Right forelimb (tissue), 1 donor: ENCODE results near the gene GFRA1.

Experiments
- DNase-seq: peaks from one replicate; pipeline ENCODE4 v3.0.0-alpha.2; 2018

Gene GFRA1

GRCh38 chr10:116024271-116024878 is 248.6 kb downstream of the GFRA1 start:
- no peak for DNase-seq

GRCh38 chr10:116017405-116017804 is 255.6 kb downstream of the GFRA1 start:
- no peak for DNase-seq

- no peak for DNase-seq
These were observed 257.2 kb downstream of the GFRA1 start for GRCh38 chr10:116015583-116016333.

GRCh38 chr10:116014871-116015582 is 258.0 kb downstream of the GFRA1 start:
- no peak for DNase-seq

- no peak for DNase-seq
These were observed 258.7 kb downstream of the GFRA1 start for GRCh38 chr10:116014326-116014725.

GRCh38 chr10:116011929-116012328 is 261.1 kb downstream of the GFRA1 start:
- DNase-seq: no peak

GRCh38 chr10:116007256-116007891 is 265.6 kb downstream of the GFRA1 start:
- no peak for DNase-seq
